ENCODE measurements around the gene SERPINB1.

SERPINB1 gene

GRCh38 chr6:2790588-2791449 is 50.8 kb downstream of the SERPINB1 start:
- DNase-seq: peak; percentile 28

GRCh38 chr6:2786269-2786668 is 55.4 kb downstream of the SERPINB1 start:
- DNase-seq: no peak

GRCh38 chr6:2784930-2785329 is 56.7 kb downstream of the SERPINB1 start:
- no peak for DNase-seq

GRCh38 chr6:2784061-2784460 is 57.6 kb downstream of the SERPINB1 start:
- no peak for DNase-seq

- DNase-seq: no peak
Measured at GRCh38 chr6:2783188-2783963, 58.3 kb downstream of the SERPINB1 start.

GRCh38 chr6:2782825-2783187 is 58.9 kb downstream of the SERPINB1 start:
- DNase-seq: no peak

- no peak for DNase-seq
Measured at GRCh38 chr6:2782356-2782708, 59.3 kb downstream of the SERPINB1 start.
